NCI-H2081 treated with DMSO at 0.1 percent for 48 hours (cell line): ENCODE results near the gene SLC16A8.
"Not testable (repeated sequence)": the region's sequence is repeated elsewhere in the genome, so short reads cannot be mapped to it uniquely, and the experiment has no call there.

Source experiments
- DNase-seq: peaks from one replicate; lab custom pipeline; 2025; lab: John Stamatoyannopoulos, UW

The SLC16A8 gene

GRCh38 chr22:38043151-38044039 lies 40.6 kb downstream of the SLC16A8 start:
- no peak for DNase-seq

- no peak for DNase-seq
Measured at GRCh38 chr22:38042488-38042790, 41.5 kb downstream of the SLC16A8 start.

DNA sequence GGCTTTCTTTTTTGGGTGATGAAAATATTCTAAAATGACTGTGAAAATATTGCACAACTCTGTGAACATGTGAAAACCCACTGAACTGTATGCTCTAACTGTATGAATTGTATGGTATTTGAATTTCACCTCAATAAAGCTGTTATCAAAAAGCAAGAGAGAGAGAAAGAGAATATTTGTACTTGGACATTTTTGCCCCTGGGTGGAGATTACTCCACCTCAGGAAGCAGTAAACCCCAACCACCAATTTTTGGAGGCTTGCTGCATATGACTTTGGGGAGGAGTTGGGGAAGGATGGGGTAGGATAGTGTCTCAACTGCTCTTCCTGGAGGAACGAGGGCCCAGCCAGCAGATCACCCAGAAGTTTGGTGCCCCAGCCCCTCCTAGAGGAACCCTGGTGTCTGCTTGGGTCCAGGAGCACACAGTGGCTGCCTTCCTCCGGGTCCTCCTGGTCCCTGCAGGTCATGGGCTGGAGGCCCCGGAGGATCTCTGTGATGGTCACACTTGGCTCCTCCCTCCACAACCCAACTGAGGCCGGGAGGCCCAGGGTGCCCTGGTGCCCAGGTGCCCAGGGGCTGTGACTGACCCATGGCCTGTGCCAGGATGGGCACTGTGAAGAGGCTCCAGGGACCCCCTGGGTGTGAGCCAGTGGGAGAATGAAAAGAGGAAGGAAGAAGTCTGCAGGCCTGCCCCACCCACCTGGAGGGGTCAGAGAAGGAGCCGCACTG lies 42.1 kb downstream of the SLC16A8 start:
- no peak for DNase-seq

- DNase-seq, result no peak
Measured at GRCh38 chr22:38040953-38041759, 42.8 kb downstream of the SLC16A8 start.

DNA sequence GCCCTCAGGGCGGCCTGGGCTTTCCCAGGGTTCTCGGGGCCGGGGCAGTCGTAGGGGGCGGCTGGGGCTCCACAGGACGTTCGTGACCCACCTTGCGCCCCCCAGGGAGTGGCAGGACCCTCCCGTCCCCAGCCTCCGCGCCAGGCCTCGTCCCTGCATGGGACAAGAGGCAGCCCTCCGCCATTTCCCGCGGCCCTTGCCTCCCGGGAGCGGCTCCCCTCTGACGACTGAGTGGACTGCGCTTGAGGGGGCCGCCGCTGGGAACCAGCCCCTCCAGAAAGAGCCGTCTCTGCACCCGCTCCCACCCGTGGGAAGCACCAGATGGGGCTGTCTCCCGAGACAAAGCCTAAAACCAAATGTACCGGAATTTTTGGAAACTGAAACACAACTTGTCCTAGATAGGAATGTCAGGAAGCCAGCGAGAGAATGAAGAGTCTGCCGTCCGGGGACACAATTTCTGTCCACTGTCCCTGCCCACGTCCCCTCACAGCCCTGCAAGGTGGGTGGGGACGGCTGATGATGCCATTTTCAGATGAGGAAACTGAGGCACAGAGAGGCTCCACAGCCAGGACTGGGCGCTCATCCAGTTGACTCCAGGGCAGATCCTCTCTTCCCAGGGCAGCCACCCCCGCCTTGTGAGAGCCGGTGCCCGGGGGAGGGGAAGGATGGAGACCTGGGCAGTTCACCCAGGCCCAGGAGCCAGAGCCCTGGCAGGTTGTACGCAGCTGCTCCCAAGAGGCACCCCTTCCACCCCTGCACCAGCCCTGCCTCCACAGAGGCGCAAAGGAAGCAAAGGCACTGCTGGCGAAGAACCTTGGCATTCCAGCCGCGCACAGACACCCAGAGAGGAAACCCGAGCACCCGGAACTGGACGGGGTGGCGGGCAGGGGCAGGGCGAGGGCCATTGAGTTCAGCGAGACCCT lies 44.8 kb downstream of the SLC16A8 start:
- no peak for DNase-seq

DNA sequence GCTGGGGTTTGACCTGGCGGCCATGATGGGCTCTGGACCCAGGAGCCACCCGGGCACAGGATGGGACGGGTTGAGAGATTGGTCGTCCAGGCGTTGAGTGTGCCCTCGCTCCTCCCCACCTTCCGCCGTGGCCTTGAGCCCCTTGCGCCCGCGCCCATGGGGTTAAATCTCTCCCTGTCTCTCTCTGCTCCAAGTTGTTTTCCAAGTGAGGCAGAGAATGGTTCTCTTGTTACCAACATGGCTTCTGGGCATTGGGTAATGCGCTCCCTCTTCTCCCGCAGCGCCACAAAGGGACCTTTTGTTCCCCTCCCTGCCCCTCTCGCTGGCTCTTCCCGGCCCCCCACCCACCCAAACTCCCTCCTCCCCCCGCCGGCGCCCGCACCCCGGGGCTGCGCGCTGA lies 45.6 kb downstream of the SLC16A8 start:
- no peak for DNase-seq

DNA sequence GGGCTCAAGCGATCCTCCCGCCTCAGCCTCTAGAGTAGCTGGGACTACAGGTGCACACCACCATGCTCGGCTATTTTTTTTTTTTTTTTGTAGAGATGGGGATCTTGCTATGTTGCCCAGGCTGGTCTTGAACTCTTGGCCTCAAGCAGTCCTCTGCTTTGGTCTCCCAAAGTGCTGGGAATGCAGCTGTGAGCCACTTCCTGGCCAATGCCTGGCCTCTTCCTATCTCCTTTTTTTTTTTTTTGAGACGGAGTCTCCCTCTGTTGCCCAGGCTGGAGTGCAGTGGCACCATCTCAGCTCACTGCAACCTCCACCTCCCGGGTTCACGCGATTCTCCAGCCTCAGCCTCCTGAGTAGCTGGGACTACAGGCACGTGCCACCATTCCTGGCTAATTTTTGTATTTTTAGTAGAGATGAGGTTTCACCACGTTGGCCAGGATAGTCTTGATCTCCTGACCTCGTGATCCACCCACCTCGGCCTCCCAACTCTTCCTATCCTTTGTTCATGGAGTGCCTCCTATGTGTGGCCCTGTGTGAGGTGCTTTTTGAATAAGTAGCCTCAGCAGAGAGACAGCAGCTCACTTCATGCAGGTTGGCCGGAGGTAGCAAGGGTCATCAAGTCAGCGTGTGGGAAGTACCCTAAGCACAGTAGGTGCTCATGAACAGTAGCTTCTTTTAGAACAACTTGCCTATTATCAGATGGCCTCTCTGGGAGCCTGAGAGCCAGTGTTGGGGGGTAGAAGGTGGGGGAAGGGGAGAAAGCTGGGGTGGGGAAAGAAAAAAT lies 46.4 kb downstream of the SLC16A8 start:
- DNase-seq, result not testable (repeated sequence)

GRCh38 chr22:38036392-38037062 lies 47.5 kb downstream of the SLC16A8 start:
- no peak for DNase-seq

DNA sequence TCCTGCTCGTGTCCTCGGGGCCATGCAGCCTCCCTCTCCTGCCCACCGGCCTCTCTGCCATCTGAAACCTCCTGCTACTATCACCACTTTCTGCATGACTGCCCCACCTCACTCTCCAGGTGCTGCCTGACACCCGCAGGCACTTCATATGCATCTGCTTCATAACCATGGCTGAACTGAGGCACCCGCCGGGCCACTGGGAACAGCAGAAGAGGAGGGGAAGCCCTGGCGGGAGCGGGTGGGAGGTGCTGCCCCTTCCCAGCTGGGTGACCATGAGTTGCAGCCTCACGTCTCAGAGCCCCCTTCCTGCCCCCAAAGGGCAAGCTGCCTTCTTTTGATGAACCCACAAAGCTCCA lies 48.5 kb downstream of the SLC16A8 start:
- no peak for DNase-seq

- DNase-seq, result no peak
Measured at GRCh38 chr22:38034884-38035529, 49.0 kb downstream of the SLC16A8 start.

DNA sequence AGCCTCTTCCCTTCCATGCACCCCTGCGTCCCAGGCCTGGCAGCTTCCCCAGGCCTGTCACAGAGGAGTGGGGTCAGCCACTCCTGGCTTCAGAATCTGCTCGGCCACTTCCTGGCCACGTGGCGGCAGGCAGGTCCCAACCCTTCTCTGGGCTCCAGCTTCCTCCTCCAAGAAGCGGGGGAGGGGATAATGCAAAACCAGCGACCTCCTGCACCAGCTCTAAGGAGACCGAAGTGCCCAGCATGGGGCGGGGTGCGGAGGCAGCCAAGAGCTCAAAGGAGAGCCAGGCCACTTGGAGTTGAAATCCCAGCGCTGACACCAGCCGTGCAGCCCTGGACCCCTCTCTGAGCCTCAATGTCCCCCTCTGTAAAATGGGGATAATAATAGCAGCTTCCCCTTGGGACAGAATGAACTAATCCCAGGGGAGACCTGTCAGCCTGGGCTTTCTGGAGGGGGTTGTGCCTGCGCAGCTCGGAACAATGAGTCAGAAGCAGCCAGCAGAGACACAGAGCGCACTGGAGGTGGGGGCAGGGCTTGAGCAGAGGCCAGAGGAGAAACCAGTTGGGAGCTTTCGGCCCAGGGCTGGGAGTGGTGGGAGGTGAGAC lies 49.6 kb downstream of the SLC16A8 start:
- DNase-seq, result no peak

- no peak for DNase-seq
Measured at GRCh38 chr22:38033522-38034277, 50.3 kb downstream of the SLC16A8 start.

DNA sequence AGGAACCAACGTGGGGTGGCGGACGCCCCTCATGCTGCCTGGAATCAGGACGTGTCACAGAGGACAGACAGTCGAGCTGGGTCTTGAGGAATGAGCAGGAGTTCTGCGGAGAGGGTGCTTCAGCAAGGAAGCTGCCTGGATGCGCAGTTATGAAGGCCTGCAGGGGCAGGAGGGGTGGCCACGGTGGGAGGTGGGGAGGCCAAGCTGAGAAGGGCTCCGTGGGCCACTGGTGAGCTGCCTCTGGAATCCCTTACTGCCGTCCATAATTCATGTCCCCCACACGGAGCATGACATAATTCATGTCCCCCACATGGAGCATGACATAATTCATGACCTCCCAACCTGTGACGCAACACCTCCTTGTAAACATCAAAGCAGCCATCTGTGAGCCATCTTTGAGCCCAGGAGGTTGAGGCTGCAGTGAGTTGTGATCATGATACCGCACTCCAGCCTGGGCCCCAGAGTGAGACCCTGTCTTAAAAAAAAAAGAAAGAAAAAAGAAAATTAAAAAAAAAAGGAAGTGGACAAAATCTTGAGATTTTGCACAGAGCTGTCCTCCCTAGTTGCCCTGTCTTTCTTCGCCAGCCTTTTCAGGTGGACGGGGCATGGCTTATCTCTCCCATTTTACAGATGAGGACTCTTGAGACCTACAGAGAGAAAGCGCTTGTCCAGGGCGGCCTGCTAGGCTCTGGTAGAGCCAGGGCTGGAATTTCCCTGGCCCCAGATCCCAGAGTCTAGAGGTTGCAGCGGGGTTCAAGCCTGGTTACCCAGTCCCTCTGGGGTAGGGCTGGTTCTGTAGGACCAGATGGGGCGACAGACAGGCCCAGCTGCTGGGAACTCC lies 51.1 kb downstream of the SLC16A8 start:
- no peak for DNase-seq

DNA sequence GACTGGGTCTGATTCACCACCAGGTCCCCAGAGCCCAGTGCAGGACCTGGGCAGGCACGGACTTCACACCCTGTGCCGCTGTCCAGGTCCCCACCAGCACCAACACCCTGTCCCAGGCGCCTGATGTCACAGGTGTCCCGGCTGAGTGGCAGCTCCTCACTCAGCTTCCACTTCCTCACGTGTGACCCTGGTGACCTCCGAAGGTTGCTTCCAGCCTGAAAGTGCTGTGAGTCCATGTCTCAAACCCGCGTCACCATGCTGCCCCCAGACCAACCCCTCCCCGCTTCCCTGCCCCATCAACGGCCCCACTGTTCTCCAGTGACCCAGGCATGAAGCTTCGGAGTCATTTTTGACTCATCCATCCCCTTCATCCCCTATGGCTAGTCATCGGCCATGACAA lies 52.5 kb downstream of the SLC16A8 start:
- DNase-seq, result no peak

- DNase-seq, result no peak
Measured at GRCh38 chr22:38030311-38031133, 53.5 kb downstream of the SLC16A8 start.

DNA sequence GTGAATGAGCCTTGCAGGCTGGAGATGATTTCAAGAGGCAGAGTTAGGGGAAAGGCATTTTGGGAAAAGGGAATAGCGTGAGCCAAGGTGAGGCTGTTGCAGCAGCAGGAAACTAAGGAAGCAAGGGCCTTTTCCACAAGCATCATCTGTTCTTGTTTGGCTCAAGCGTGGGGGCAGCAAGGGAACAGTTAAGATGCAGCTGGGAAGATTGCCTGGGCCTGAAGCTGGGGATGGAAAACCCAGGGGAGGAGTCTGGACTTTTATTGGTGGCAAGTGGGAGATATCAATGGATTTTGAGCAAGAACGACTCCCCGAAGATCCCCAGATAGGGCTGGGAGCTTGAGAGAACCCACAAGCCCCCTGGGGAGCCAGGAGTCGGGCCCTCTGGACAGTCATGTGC lies 54.1 kb downstream of the SLC16A8 start:
- no peak for DNase-seq

GRCh38 chr22:38029370-38029769 lies 54.6 kb downstream of the SLC16A8 start:
- DNase-seq, result no peak
